Right lobe of liver (tissue), 6 donors: ENCODE data around the gene ZSWIM1. TPM values are rescaled to one million over a fixed set of nuclear protein-coding genes. Genes with fewer than 3 reads are reported as not detected.

Experiments used
- ATAC-seq, 4 donors: fragments of 200-7000 bp; cut with Tn5 transposase; one replicate each; pipeline ENCODE4 v1.9.1; 2020; ENCODE audit warnings: mild to moderate bottlenecking in 4 of 4, moderate library complexity in 4 of 4
- DNase-seq, 3 donors: peaks; one replicate each; pipeline ENCODE4 v3.0.0-alpha.2; 2020
- H3K27ac ChIP-seq, 3 donors: fragments of 200-600 bp; one replicate each; pipeline ENCODE4 v1.8.0; 2022
- H3K27me3 ChIP-seq, 2 donors: fragments of 200-600 bp; one replicate each; pipeline ENCODE4 v1.8.0; 2022
- H3K36me3 ChIP-seq, 4 donors: fragments of 200-600 bp; sonication (generic) in 1 of 4; one replicate each; pipeline versions ENCODE4 v1.5.1 to v1.8.0; 2017 to 2022; ENCODE audit warnings: control low read depth in 1 of 4
- H3K4me1 ChIP-seq, 4 donors: fragments of 200-600 bp; sonication (generic) in 1 of 4; one replicate each; pipeline versions ENCODE4 v1.5.1 to v1.8.0; 2017 to 2022; ENCODE audit warnings: control low read depth in 1 of 4
- H3K4me3 ChIP-seq, 3 donors: fragments of 200-600 bp; one replicate each; pipeline ENCODE4 v1.8.0; 2022
- H3K9me3 ChIP-seq, 4 donors: fragments of 200-600 bp; sonication (generic) in 1 of 4; one replicate each; pipeline versions ENCODE4 v1.5.1 to v1.8.0; 2017 to 2022; ENCODE audit warnings: control low read depth in 1 of 4
- POLR2A ChIP-seq: fragments of 450-650 bp; IDR thresholded peaks from one replicate; pipeline ENCODE4 v1.6.1; 2017; ENCODE audit warnings: antibody characterized with exemption, mild to moderate bottlenecking
- WGBS: methylation state at CpG from one replicate; pipeline ENCODE4 v1.1.6; 2018; ENCODE audit warnings: low coverage, low lambda C conversion rate; ENCODE audit not compliant: insufficient coverage; ENCODE audit errors: missing lambda C conversion rate; 5-methylcytosine and 5-hydroxymethylcytosine counted together
- intact Hi-C, 2 donors: fragments of 100-400 bp; cut with DNase I; formaldehyde crosslinking; loops; one replicate each; pipeline versions ENCODE4 v1.11.2 to v1.14.1; 2022
- total RNA-seq, 6 experiments: library from RNA; depleted of rRNA in 2 of 6; stranded (reverse); fragments of >200 nt in 2 of 6; fragmentation: NEBNext Ultra II Directional in 3 of 6; extraction: Animal tissue kit (Norgen Biotek cat#: 25700) in 3 of 6; gene quantifications; one replicate each; pipeline versions ENCODE4 v1.1.0 to v1.2.4, GENCODE V29; 2016 to 2023
- TF ChIP-seq, protein P1 (sequence below), 4 donors: fragments of 200-600 bp in 3 of 4; fragments of 450-650 bp in 1 of 4; IDR thresholded peaks; one replicate each; pipeline versions ENCODE4 v1.5.1 to v1.8.0; 2016 to 2022; ENCODE audit warnings: antibody characterized with exemption in 4 of 4, mild to moderate bottlenecking in 2 of 4
- donor health status: DM: no; HTN: yes; CAD: no.
- donor health status: DM: no; HTN: no; CAD: no.
- donor health status: DM: no; HTN: no; CAD: no.
- donor health status: DM: no; HTN: yes; CAD: no.
- donor health status: DM: no; HTN: yes; CAD: no.

ZSWIM1 gene
- total RNA-seq, 6 experiments from 2014 or later, result 2.4 to 3.3 (median 3.1) TPM

DNA sequence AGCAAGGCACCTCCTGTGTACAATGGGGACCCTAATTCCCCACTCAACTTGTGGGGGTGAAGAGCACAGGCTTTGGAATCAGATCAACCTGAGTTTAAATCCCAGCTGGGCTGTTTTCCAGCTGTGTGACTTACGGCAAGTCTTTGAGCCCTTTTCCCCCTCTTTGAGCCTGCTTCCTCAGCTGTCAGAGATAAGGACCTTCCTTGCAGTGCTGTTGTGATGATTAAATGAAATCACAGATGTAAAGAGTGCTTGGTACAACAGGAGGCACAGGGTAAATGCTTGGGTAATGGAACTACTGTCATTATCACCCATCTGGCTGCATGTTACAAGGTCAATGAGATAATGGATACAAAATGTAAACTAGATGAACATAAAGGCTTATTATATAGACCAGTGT is 44.2 kb upstream of the ZSWIM1 start:
- H3K36me3 ChIP-seq, result peaks cover 0 to 9% (median 0%) of the 10 kb centered on the region in 4 donors
- H3K4me3 ChIP-seq, result no peak overlapping the region
- ATAC-seq (no peak), DNase-seq (no peak)
- TF ChIP-seq, protein P1, sequence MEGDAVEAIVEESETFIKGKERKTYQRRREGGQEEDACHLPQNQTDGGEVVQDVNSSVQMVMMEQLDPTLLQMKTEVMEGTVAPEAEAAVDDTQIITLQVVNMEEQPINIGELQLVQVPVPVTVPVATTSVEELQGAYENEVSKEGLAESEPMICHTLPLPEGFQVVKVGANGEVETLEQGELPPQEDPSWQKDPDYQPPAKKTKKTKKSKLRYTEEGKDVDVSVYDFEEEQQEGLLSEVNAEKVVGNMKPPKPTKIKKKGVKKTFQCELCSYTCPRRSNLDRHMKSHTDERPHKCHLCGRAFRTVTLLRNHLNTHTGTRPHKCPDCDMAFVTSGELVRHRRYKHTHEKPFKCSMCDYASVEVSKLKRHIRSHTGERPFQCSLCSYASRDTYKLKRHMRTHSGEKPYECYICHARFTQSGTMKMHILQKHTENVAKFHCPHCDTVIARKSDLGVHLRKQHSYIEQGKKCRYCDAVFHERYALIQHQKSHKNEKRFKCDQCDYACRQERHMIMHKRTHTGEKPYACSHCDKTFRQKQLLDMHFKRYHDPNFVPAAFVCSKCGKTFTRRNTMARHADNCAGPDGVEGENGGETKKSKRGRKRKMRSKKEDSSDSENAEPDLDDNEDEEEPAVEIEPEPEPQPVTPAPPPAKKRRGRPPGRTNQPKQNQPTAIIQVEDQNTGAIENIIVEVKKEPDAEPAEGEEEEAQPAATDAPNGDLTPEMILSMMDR (IDR thresholded peaks at IDR 0.05), result no peak
- no peak for TF ChIP-seq POLR2A
- intact Hi-C loops, result no loop called here
- H3K9me3 ChIP-seq, result no peaks in the 10 kb centered on the region
- no CpG with 5 or more reads among the region's 1 CpG for WGBS
- no peaks in the 10 kb centered on the region for H3K27me3 ChIP-seq
- H3K27ac ChIP-seq, result no peak overlapping the region
- peaks cover 0 to 7% (median 0%) of the 10 kb centered on the region in 4 donors for H3K4me1 ChIP-seq

DNA sequence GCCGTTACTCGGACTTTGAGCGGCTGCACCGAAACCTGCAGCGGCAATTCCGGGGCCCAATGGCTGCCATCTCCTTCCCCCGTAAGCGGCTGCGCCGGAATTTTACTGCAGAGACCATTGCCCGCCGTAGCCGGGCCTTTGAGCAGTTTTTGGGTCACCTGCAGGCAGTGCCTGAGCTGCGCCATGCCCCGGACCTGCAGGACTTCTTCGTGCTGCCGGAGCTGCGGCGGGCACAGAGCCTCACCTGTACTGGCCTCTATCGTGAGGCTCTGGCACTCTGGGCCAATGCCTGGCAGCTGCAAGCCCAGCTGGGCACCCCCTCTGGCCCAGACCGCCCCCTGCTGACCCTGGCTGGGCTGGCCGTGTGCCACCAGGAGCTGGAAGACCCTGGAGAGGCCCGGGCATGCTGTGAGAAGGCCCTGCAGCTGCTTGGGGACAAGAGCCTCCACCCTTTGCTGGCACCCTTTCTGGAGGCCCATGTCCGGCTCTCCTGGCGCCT is 40.3 kb upstream of the ZSWIM1 start:
- intact Hi-C loops, result no loop called here
- ATAC-seq (peak in 1 of 4 donors; percentile 13), DNase-seq (no peak)
- no CpG with 5 or more reads among the region's 25 CpGs for whole genome bisulfite sequencing
- H3K4me3 ChIP-seq, result no peak overlapping the region
- no peaks in the 10 kb centered on the region for H3K4me1 ChIP-seq
- TF ChIP-seq, protein P1 (IDR thresholded peaks at IDR 0.05), result no peak
- TF ChIP-seq POLR2A, result no peak
- H3K27ac ChIP-seq, result no peak overlapping the region
- H3K9me3 ChIP-seq, result no peaks in the 10 kb centered on the region
- peaks cover 0 to 38% (median 12%) of the 10 kb centered on the region in 4 donors for H3K36me3 ChIP-seq
- no peaks in the 10 kb centered on the region for H3K27me3 ChIP-seq

DNA sequence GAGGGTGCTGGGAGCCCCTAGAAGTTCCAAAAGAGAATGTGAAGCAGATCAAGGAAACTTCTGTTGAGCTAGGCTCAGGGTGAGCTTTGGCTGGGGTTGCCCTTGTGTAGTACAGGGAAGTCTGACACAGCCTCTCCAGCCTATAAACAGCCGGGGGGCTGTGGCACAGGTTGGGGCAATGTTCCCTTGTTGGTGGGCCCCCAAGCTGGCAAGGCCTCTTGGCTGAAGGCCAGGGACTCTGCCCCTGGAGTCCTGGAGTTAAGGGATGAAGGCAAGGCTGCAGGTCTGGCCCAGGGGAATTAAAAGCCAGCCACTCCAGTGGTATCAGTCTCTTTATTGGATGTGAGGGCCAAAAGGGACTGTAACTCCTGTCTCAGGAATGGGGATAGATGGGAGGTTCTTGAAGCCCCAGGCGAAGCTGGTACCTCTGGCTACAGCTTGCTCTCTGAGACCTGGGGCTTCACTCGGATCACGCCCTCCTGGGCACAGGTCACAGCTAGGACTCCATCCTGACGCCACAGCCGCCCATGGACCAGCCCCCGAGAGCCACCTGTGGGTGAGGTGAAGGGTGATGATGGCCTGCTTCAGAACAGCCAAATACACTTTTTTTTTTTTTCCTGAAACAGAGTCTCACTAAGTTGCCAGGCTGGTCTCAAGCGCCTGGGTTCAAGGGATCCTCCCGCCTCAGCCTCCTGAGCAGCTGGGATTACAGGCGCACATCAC is 39.5 kb upstream of the ZSWIM1 start:
- peak in 1 of 4 donors; percentile 5 for ATAC-seq
- no peak for DNase-seq
- TF ChIP-seq, protein P1 (IDR thresholded peaks at IDR 0.05), result no peak
- no peak for TF ChIP-seq POLR2A
- H3K27me3 ChIP-seq, result no peaks in the 10 kb centered on the region
- no CpG with 5 or more reads among the region's 10 CpGs for WGBS
- intact Hi-C loops, result no loop called here
- no peak overlapping the region for H3K27ac ChIP-seq
- H3K4me1 ChIP-seq, result no peaks in the 10 kb centered on the region
- H3K36me3 ChIP-seq, result peaks cover 0 to 45% (median 12%) of the 10 kb centered on the region in 4 donors
- no peaks in the 10 kb centered on the region for H3K9me3 ChIP-seq
- H3K4me3 ChIP-seq, result no peak overlapping the region

DNA sequence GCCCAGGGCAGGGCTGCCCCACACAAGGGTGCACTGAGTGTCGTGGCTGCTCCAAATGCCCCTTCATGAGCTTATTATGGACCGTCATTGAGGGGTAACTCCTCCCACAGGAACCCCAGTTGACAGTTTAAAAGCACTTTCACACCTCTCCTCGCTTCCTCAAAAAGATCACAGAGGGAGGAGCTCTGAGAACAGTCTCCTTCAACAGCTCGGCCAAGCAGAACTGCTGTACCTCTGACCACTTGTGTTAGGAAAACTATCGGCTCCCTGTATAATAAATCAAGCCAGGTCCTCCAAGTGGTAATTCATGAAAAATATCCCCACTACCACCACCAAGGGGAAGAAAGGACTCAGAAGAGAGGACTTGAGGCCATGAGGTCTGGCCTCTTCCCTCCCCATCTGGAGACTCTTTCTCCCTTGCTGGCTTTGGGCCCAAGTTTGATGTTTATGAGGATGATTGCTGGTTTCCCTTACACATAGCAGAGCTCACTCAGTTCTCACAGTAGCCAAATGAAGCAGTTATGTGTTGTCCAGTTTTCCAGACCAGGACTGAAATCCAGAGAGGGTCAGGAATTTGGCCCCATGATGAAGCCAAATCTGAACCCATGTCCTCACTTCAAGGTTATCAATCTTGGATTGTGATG is 38.7 kb upstream of the ZSWIM1 start:
- no peaks in the 10 kb centered on the region for H3K27me3 ChIP-seq
- TF ChIP-seq, protein P1 (IDR thresholded peaks at IDR 0.05), result no peak
- no peak for TF ChIP-seq POLR2A
- intact Hi-C loops, result no loop called here
- no peak overlapping the region for H3K4me3 ChIP-seq
- ATAC-seq, result peak in 3 of 4 donors; percentile 12 to 33 (median 24)
- no peak overlapping the region for H3K27ac ChIP-seq
- H3K9me3 ChIP-seq, result no peaks in the 10 kb centered on the region
- no peaks in the 10 kb centered on the region for H3K4me1 ChIP-seq
- no peak for DNase-seq
- WGBS, result 33% methylated on average over 1 of the region's 5 CpGs
- H3K36me3 ChIP-seq, result peaks cover 0 to 53% (median 14%) of the 10 kb centered on the region in 4 donors
